GM19023 (cell line): ENCODE data around the gene KPNA5.
"Not testable (repeated sequence)": the region's sequence is repeated elsewhere in the genome, so short reads cannot be mapped to it uniquely, and the experiment has no call there.

Source experiments
- ATAC-seq: cut with Tn5 transposase; IDR thresholded peaks from one replicate; pipeline ENCODE4 v1.9.1; 2021; ENCODE audit warnings: mild to moderate bottlenecking, moderate library complexity; ENCODE audit not compliant: unreplicated experiment

KPNA5 gene

GRCh38 chr6:116680880-116681672, at the start of gene KPNA5:
KPNA5 (plus strand) TSS chr6:116681211; CDS start chr6:116681335, 124 bp downstream.
- peak; percentile 94 for ATAC-seq

DNA sequence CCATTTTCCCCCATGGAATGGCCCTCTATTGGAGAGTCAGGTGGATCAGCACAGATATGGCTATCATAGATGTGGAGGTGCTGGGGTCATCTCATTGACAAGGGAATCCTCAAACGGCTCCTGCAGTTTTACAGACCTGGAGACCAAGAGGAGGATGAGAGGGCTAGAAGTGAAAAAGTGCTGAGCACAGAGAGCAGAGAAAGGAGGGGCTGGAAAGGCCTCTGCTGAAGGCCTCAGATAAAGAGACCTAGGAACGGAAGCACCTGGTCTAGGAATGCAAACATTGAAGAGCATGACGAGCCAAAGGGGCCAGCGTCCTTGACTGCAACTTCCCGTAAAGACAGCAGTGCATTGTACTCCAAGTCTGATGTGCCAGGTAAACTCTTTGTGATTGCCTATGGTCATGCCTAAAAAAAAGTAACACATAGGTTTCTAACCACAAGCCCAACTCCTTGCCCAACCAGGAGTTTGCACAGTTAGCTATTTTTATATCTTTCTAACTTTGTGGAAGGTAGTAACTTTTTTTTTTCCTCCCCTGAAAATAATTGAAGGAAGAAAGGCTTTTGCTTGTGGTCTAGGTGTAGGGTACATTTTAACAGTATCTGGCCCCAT, 49.5 kb upstream of the KPNA5 start:
- ATAC-seq: no peak

GRCh38 chr6:116633685-116634084, 47.3 kb upstream of the KPNA5 start:
- ATAC-seq: no peak

DNA sequence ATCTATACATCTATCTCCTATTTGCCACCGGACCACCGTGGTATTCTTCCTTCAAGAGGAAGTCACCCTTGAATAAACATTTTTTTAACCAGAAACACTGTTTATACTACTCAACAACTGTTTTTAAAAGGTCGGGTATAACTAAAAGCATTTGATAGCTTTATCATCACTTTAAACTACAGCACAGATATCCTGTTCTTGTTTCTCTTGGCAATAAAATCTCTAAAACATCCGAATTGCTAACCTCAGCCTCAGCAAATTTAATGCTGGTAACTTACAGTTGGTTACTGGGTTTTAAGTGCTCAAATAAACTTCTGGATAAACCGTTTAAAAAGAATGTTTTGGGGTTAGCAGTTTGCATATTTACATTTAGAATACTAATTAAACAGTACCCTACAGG, 32.9 kb upstream of the KPNA5 start:
- no peak for ATAC-seq

- ATAC-seq: no peak
Observed at GRCh38 chr6:116649129-116649528, 31.9 kb upstream of the KPNA5 start.

DNA sequence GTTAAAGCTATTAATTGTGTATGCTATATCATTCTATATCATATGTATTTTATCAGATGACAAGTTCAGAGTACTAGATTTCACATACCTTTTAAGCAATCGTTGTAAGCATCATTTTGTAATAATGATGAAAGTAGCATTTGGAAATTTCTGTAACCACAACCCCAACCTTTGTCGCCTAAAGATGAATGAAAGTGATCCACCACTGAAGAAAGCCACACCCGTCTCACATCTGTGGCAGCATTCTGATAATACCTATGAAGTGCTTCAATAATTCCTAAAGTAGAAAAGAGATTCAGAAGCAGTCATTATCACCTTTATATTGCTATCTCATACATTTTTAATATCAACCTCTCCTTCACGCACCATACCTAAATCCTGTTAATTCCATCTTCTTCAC, 29.1 kb upstream of the KPNA5 start:
- no peak for ATAC-seq

DNA sequence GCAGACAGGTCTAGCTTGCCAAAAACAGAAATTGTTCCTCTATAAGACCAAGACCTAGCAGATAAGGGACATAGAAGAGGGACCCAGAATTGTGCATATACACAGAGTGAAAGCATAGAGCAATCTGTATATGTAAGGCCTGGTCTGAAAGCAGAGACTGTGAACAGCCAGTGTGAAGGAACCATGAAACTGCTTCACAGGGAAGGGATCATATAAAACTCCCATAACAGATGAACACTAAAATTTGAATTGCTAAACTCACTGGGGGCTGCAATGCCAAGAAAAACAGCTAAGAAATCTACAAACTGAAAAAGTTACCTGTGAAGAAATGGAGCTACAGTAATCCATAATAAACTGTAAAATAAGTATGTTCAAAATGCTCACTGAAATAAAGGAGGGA, 19.4 kb upstream of the KPNA5 start:
- no peak for ATAC-seq

DNA sequence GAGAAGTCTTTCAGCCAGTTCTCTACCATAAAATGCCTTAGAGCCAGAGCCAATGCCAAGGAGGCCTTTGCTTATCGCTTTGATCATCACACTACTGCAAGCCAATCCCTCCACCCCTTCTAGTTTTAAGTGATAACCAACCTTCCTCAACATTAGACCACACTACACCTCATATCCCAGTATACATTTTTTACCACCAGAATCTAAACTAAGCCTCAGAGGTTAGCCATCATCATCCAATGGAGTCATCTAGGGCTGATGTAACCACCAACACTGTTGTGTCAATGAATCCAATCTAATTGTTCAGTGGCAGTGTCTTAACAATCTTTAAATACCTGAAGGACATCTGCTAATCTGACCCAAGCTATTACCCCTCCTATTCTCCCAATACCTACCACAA, 18.8 kb upstream of the KPNA5 start:
- no peak for ATAC-seq

GRCh38 chr6:116663308-116663707, 17.7 kb upstream of the KPNA5 start:
- no peak for ATAC-seq

- not testable (repeated sequence) for ATAC-seq
Observed at GRCh38 chr6:116664169-116664568, 16.8 kb upstream of the KPNA5 start.

DNA sequence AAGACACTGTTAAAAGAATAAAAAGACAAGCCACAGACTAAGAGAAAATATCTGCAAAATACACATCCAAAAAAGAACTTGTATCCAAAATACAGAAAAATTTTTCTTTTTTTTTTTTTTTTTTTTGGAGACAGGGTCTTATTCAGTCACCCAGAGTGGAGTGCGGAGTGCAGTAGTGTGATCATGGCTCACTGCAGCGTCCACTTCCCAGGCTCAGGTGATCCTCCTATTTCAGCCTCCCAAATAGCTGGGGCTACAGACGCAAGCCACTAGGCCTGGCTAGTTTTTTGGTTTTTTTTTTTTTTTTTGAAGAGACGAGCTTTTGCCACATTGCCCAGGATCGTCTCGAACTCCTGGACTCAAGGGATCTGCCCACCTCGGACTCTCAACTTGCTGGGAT, 15.5 kb upstream of the KPNA5 start:
- ATAC-seq: no peak

- no peak for ATAC-seq
Observed at GRCh38 chr6:116666869-116667268, 14.1 kb upstream of the KPNA5 start.

GRCh38 chr6:116667623-116668022, 13.4 kb upstream of the KPNA5 start:
- ATAC-seq: no peak

- ATAC-seq: no peak
Observed at GRCh38 chr6:116672306-116672705, 8.7 kb upstream of the KPNA5 start.

DNA sequence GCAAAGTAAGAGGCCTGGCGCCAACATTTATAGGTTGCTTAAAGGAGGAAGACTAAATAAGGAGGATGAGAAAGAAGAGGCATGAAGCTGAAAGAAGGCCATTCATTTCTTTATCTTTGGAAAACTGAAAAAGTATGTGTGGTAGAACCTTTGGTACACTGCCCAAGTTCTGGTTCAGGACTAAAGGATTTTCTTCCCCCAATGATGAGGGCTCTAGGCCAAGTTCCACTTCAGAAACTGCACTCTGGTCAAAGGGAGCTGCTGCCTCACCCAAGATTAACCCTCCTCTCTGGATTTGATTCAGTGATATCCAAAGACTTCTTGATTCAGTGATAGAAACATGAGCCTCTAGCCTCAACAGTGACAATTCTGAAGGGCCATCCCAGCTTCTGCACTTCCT, 5.0 kb upstream of the KPNA5 start:
- ATAC-seq: no peak

- no peak for ATAC-seq
Observed at GRCh38 chr6:116682334-116682712, 1.3 kb downstream of the KPNA5 start.

DNA sequence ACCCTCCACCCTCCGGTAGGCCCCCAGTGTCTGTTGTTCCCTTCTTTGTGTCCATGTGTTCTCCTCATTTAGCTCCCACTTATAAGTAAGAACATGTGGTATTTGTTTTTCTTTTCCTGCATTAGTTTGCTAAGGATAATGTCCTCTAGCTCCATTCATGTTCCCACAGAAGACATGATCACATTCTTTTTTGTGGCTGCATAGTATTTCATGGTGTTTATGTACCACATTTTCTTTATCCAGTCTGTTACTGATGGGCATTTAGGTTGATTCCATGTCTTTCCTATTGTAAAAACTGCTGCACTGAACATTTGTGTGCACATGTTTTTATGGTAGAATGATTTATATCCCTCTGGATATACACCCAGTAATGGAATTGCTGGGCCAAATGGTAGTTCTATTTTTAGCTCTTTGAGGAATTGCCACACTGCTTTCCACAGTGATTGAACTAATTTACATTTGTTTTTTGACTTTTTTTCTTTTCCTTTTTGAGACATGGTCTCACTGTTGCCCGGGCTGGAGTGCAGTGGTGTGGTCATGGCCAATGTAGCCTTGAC, 4.5 kb downstream of the KPNA5 start:
- ATAC-seq: no peak

GRCh38 chr6:116686475-116687101, 5.6 kb downstream of the KPNA5 start:
- ATAC-seq: not testable (repeated sequence)

- no peak for ATAC-seq
Observed at GRCh38 chr6:116691154-116691553, 10.1 kb downstream of the KPNA5 start.

DNA sequence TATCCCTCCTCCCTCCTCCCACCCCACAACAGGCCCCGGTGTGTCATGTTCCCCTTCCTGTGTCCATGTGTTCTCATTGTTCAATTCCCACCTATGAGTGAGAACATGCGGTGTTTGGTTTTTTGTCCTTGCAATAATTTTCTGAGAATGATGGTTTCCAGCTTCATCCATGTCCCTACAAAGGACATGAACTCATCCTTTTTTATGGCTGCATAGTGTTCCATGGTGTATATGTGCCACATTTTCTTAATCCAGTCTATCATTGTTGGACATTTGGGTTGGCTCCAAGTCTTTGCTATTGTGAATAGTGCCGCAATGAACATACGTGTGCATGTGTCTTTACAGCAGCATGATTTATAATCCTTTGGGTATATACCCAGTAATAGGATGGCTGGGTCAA, 11.9 kb downstream of the KPNA5 start:
- ATAC-seq: not testable (repeated sequence)

DNA sequence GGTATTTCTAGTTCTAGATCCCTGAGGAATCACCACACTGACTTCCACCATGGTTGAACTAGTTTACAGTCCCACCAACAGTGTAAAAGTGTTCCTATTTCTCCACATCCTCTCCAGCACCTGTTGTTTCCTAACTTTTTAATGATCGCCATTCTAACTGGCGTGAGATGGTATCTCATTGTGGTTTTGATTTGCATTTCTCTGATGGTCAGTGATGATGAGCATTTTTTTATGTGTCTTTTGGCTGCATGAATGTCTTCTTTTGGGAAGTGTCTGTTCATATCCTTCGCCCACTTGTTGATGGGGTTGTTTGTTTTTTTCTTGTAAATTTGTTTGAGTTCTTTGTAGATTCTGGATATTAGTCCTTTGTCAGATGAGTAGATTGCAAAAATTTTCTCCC, 12.3 kb downstream of the KPNA5 start:
- ATAC-seq: not testable (repeated sequence)

- no peak for ATAC-seq
Observed at GRCh38 chr6:116695401-116695800, 14.4 kb downstream of the KPNA5 start.
